Hepatocyte (in vitro differentiated cells): ENCODE data around the gene POLR2L. TPM values are rescaled to one million over a fixed set of nuclear protein-coding genes. Genes with fewer than 3 reads are reported as not detected.

ENCODE experiments used
- DNase-seq: peaks from one replicate; pipeline ENCODE4 v3.0.0-alpha.2; 2016; ENCODE audit warnings: low spot score
- H2AFZ ChIP-seq: fragments of 200-600 bp; sonication (generic); 2 replicates; pipeline ENCODE4 v1.6.0; 2016; ENCODE audit warnings: antibody characterized with exemption, mild to moderate bottlenecking
- H3K27ac ChIP-seq: fragments of 200-600 bp; sonication (generic); 2 replicates; pipeline ENCODE4 v1.5.1; 2016; ENCODE audit warnings: mild to moderate bottlenecking
- H3K27me3 ChIP-seq: fragments of 200-600 bp; sonication (generic); 2 replicates; pipeline ENCODE4 v1.6.1; 2016
- H3K36me3 ChIP-seq: fragments of 200-600 bp; sonication (generic); replicated peaks from 2 replicates; pipeline ENCODE4 v1.5.1; 2016; ENCODE audit warnings: low read depth; ENCODE audit not compliant: insufficient read depth
- H3K4me1 ChIP-seq: fragments of 200-600 bp; sonication (generic); 2 replicates; pipeline ENCODE4 v1.5.1; 2016; ENCODE audit warnings: mild to moderate bottlenecking, moderate library complexity; ENCODE audit not compliant: insufficient read depth
- H3K4me2 ChIP-seq: fragments of 200-600 bp; sonication (generic); 2 replicates; pipeline ENCODE4 v1.6.0; 2016
- H3K4me3 ChIP-seq: fragments of 200-600 bp; sonication (generic); 2 replicates; pipeline ENCODE4 v1.5.1; 2016; ENCODE audit warnings: mild to moderate bottlenecking
- H3K79me2 ChIP-seq: fragments of 200-600 bp; sonication (generic); 2 replicates; pipeline ENCODE4 v1.6.0; 2017; ENCODE audit warnings: mild to moderate bottlenecking
- H3K9me2 ChIP-seq: fragments of 200-600 bp; sonication (generic); replicated peaks from 2 replicates; pipeline ENCODE4 v1.6.0; 2017; ENCODE audit warnings: mild to moderate bottlenecking; ENCODE audit not compliant: insufficient read depth
- H3K9me3 ChIP-seq: fragments of 200-600 bp; sonication (generic); 2 replicates; pipeline ENCODE4 v1.5.1; 2016; ENCODE audit warnings: low read depth, mild to moderate bottlenecking
- H4K20me1 ChIP-seq: fragments of 200-600 bp; sonication (generic); 2 replicates; pipeline ENCODE4 v1.6.0; 2016; ENCODE audit warnings: mild to moderate bottlenecking; ENCODE audit not compliant: insufficient read depth, poor library complexity, severe bottlenecking
- CTCF ChIP-seq: fragments of 200-600 bp; sonication (generic); IDR thresholded peaks from 2 replicates; pipeline ENCODE4 v1.5.1; 2016; ENCODE audit warnings: antibody characterized with exemption, mild to moderate bottlenecking; ENCODE audit not compliant: poor library complexity
- EZH2 ChIP-seq: fragments of 200-600 bp; sonication (generic); IDR thresholded peaks from 2 replicates; pipeline ENCODE4 v1.6.1; 2016; ENCODE audit warnings: antibody characterized with exemption, mild to moderate bottlenecking, borderline replicate concordance
- EZH2phosphoT487 ChIP-seq: fragments of 200-600 bp; sonication (generic); IDR thresholded peaks from one replicate; pipeline ENCODE4 v1.6.1; 2018; ENCODE audit warnings: antibody characterized with exemption, mild to moderate bottlenecking, low read depth, moderate library complexity; ENCODE audit not compliant: unreplicated experiment, severe bottlenecking
- WGBS: methylation state at CpG from one replicate; pipeline ENCODE4 v1.1.6; 2016; ENCODE audit warnings: low lambda C conversion rate; ENCODE audit errors: missing lambda C conversion rate; 5-methylcytosine and 5-hydroxymethylcytosine counted together
- polyA plus RNA-seq: library from polyadenylated mRNA; unstranded; fragments of >200 nt; fragmentation: Nextera tagmentation; extraction: Ambion mirVana; gene quantifications from 2 replicates; pipeline ENCODE4 v1.2.1, GENCODE V29; 2016
- small RNA-seq: library from RNA; depleted of rRNA; stranded (forward); fragments of <200 nt; gene quantifications from one replicate; pipeline ENCODE3, GENCODE V24; 2014
- total RNA-seq: library from RNA; depleted of rRNA; stranded (reverse); fragments of >200 nt; gene quantifications from 2 replicates; pipeline ENCODE4 v1.2.3, GENCODE V29; 2014

Gene POLR2L
- total and polyA plus RNA-seq, 2 experiments from 2014 or later, result 38.0 to 372 TPM

- H2AFZ ChIP-seq, result no peak overlapping the region
- 96% methylated on average over 48 of the region's 49 CpGs for WGBS
- no peaks in the 10 kb centered on the region for H3K9me2 ChIP-seq
- no peak overlapping the region for H3K4me2 ChIP-seq
- H3K4me1 ChIP-seq, result peaks cover 19% of the 10 kb centered on the region
- no peak overlapping the region for H3K27ac ChIP-seq
- no peak for DNase-seq
- H3K4me3 ChIP-seq, result no peak overlapping the region
- no peaks in the 10 kb centered on the region for H4K20me1 ChIP-seq
- TF ChIP-seq EZH2, result no peak
- TF ChIP-seq EZH2phosphoT487, result no peak
- TF ChIP-seq CTCF, result no peak
- H3K79me2 ChIP-seq, result peaks cover 6% of the 10 kb centered on the region
- no peaks in the 10 kb centered on the region for H3K9me3 ChIP-seq
- no peaks in the 10 kb centered on the region for H3K36me3 ChIP-seq
- no peaks in the 10 kb centered on the region for H3K27me3 ChIP-seq
Observed at GRCh38 chr11:791658-792534, 50.4 kb downstream of the POLR2L start.

- Histone ChIP-seq H3K4me2 (no peak overlapping the region), H3K9me2 (no peaks in the 10 kb centered on the region), H3K9me3 (no peaks in the 10 kb centered on the region), H4K20me1 (no peaks in the 10 kb centered on the region), H3K4me3 (no peak overlapping the region), H3K27me3 (no peaks in the 10 kb centered on the region), H3K27ac (no peak overlapping the region), H2AFZ (no peak overlapping the region), H3K79me2 (peaks cover 4% of the 10 kb centered on the region), H3K36me3 (no peaks in the 10 kb centered on the region), H3K4me1 (peaks cover 9% of the 10 kb centered on the region)
- 75% methylated on average over 16 of the region's 18 CpGs for WGBS
- no peak for TF ChIP-seq EZH2phosphoT487
- TF ChIP-seq EZH2, result no peak
- TF ChIP-seq CTCF, result no peak
- DNase-seq, result no peak
Observed at GRCh38 chr11:790721-791564, 51.4 kb downstream of the POLR2L start.

DNA sequence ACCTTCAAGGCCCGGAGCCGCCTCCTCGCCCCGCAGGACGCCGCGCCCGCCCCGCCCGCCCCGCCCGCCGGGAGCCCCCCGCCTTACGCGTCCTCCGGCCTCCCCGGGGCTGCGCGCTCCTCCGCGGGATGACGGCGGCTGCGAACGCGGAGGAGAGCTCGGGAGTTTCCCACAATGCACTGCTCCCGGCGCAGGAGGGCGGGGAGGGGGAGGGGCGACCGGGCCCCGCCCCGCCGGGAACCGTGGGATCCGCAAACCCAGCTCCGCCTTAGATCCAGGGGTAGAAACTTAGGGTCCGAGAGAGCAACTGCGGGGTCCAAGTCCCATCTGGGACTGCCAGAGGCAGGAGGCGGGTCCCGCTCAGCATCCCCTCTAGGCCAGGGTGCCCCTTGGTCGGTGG lies 52.4 kb downstream of the POLR2L start, which contains the start of gene CEND1:
Gene CEND1, minus strand, starts transcription at position 148 of the 400 bp plus-strand sequence. CDS start 1,514 bp downstream, outside the sequence.
- Histone ChIP-seq H3K36me3 (no peaks in the 10 kb centered on the region), H3K27me3 (no peaks in the 10 kb centered on the region), H3K9me3 (no peaks in the 10 kb centered on the region), H3K4me3 (no peak within 1 kb of the TSS), H3K79me2 (no peaks in the 10 kb centered on the region), H3K9me2 (no peaks in the 10 kb centered on the region), H4K20me1 (no peaks in the 10 kb centered on the region), H3K4me2 (peak within 1 kb of the TSS; percentile 17), H3K4me1 (no peaks in the 10 kb centered on the region), H3K27ac (no peak within 1 kb of the TSS), H2AFZ (no peak within 1 kb of the TSS)
- no peak for TF ChIP-seq EZH2
- no peak for TF ChIP-seq CTCF
- TF ChIP-seq EZH2phosphoT487, result no peak
- WGBS, result 19% methylated on average over 29 of the region's 44 CpGs
- no peak for DNase-seq

Small RNA genes within 50 kb of the gene (small RNA-seq; reads per million reads assigned to genes)
- not detected for gene SNORA52

Other genes starting within 250 kb of the POLR2L start
- 9.3 and 10.4 TPM in 2 replicates for gene IRF7, start 226.6 kb downstream of the POLR2L start, total RNA-seq
- 24.6 and 30.4 TPM in 2 replicates for gene IRF7, start 226.6 kb downstream of the POLR2L start, polyA plus RNA-seq
- 91.5 and 114 TPM in 2 replicates for gene CDHR5, start 217.6 kb downstream of the POLR2L start, total RNA-seq
- 142 and 166 TPM in 2 replicates for gene CDHR5, start 217.6 kb downstream of the POLR2L start, polyA plus RNA-seq
- not detected in 2 replicates for gene SCT, start 215.3 kb downstream of the POLR2L start, total RNA-seq
- 20.5 and 21.7 TPM in 2 replicates for gene SCT, start 215.3 kb downstream of the POLR2L start, polyA plus RNA-seq
- not detected in 2 replicates for gene DRD4, start 205.3 kb downstream of the POLR2L start, total RNA-seq
- 1.1 and 2.9 TPM in 2 replicates for gene DRD4, start 205.3 kb downstream of the POLR2L start, polyA plus RNA-seq
- 27.2 and 41.5 TPM in 2 replicates for gene DEAF1, start 147.3 kb downstream of the POLR2L start, total RNA-seq
- gene DEAF1, start 147.3 kb downstream of the POLR2L start, polyA plus RNA-seq, result 59.1 and 75.1 TPM in 2 replicates
- gene TMEM80, start 146.7 kb downstream of the POLR2L start, total RNA-seq, result 23.8 and 26.7 TPM in 2 replicates
- gene TMEM80, start 146.7 kb downstream of the POLR2L start, polyA plus RNA-seq, result 35.5 and 38.1 TPM in 2 replicates
- gene EPS8L2, start 136.3 kb downstream of the POLR2L start, total RNA-seq, result 135 and 157 TPM in 2 replicates
- gene EPS8L2, start 136.3 kb downstream of the POLR2L start, polyA plus RNA-seq, result 310 and 339 TPM in 2 replicates
- 132 and 137 TPM in 2 replicates for gene TALDO1, start 95.1 kb downstream of the POLR2L start, total RNA-seq
- gene TALDO1, start 95.1 kb downstream of the POLR2L start, polyA plus RNA-seq, result 161 and 178 TPM in 2 replicates
- gene GATD1, start 65.0 kb downstream of the POLR2L start, total RNA-seq, result 21.4 and 24.2 TPM in 2 replicates
- 21.6 and 29.0 TPM in 2 replicates for gene GATD1, start 65.0 kb downstream of the POLR2L start, polyA plus RNA-seq
- not detected in 2 replicates for gene CEND1, start 52.4 kb downstream of the POLR2L start, total RNA-seq
- gene CEND1, start 52.4 kb downstream of the POLR2L start, polyA plus RNA-seq, result 0.39 TPM in 1 of 2 replicates, not detected in the other
- gene SLC25A22, start 44.2 kb downstream of the POLR2L start, total RNA-seq, result 11.1 and 16.2 TPM in 2 replicates
- 19.7 and 23.7 TPM in 2 replicates for gene SLC25A22, start 44.2 kb downstream of the POLR2L start, polyA plus RNA-seq
- gene PIDD1, start 37.3 kb downstream of the POLR2L start, total RNA-seq, result 7.1 and 11.1 TPM in 2 replicates
- 16.3 and 29.5 TPM in 2 replicates for gene PIDD1, start 37.3 kb downstream of the POLR2L start, polyA plus RNA-seq
- 342 and 401 TPM in 2 replicates for gene RPLP2, start 32.6 kb downstream of the POLR2L start, total RNA-seq
- 468 and 539 TPM in 2 replicates for gene RPLP2, start 32.6 kb downstream of the POLR2L start, polyA plus RNA-seq
- gene PNPLA2, start 23.6 kb downstream of the POLR2L start, total RNA-seq, result 12.2 and 12.9 TPM in 2 replicates
- 50.0 and 57.3 TPM in 2 replicates for gene PNPLA2, start 23.6 kb downstream of the POLR2L start, polyA plus RNA-seq
- 9.7 and 10.2 TPM in 2 replicates for gene CRACR2B, start 14.6 kb downstream of the POLR2L start, total RNA-seq
- gene CRACR2B, start 14.6 kb downstream of the POLR2L start, polyA plus RNA-seq, result 33.2 and 39.7 TPM in 2 replicates
- 248 and 260 TPM in 2 replicates for gene CD151, start 9.6 kb downstream of the POLR2L start, total RNA-seq
- 356 and 392 TPM in 2 replicates for gene CD151, start 9.6 kb downstream of the POLR2L start, polyA plus RNA-seq
- 62.5 and 82.8 TPM in 2 replicates for gene TSPAN4, start 323 bp upstream of the POLR2L start, total RNA-seq
- gene TSPAN4, start 323 bp upstream of the POLR2L start, polyA plus RNA-seq, result 148 and 177 TPM in 2 replicates
- 61.5 and 92.4 TPM in 2 replicates for gene CHID1, start 68.3 kb upstream of the POLR2L start, total RNA-seq
- 152 and 155 TPM in 2 replicates for gene CHID1, start 68.3 kb upstream of the POLR2L start, polyA plus RNA-seq
- 57.8 and 68.0 TPM in 2 replicates for gene AP2A2, start 83.3 kb upstream of the POLR2L start, total RNA-seq
- gene AP2A2, start 83.3 kb upstream of the POLR2L start, polyA plus RNA-seq, result 49.7 and 56.2 TPM in 2 replicates
- not detected in 2 replicates for gene MUC6, start 194.2 kb upstream of the POLR2L start, total RNA-seq
- gene MUC6, start 194.2 kb upstream of the POLR2L start, polyA plus RNA-seq, result not detected in 2 replicates
- 6.7 and 18.2 TPM in 2 replicates for gene MUC2, start 232.3 kb upstream of the POLR2L start, total RNA-seq
- gene MUC2, start 232.3 kb upstream of the POLR2L start, polyA plus RNA-seq, result 0.77 and 0.83 TPM in 2 replicates